Hematopoietic multipotent progenitor cell treated with erythropoietin and hydrocortisone succinate and interleukin-3 and kit ligand, for 17 days (in vitro differentiated cells): ENCODE results near the gene GET4.
A peak's percentile ranks its signal among the peaks of the same experiment; 100 is the strongest.
"Not testable (repeated sequence)": the region's sequence is repeated elsewhere in the genome, so short reads cannot be mapped to it uniquely, and the experiment has no call there.

Experiments used
- DNase-seq: peaks from one replicate; pipeline ENCODE4 v3.0.0-alpha.2; 2015; ENCODE audit warnings: low spot score

GET4 gene

GRCh38 chr7:871900-872537 is 4.3 kb upstream of the GET4 start:
- no peak for DNase-seq

GRCh38 chr7:872685-873084 is 3.7 kb upstream of the GET4 start:
- DNase-seq: not testable (repeated sequence)

- DNase-seq: peak; percentile 93
Measured at GRCh38 chr7:873367-874002, 2.9 kb upstream of the GET4 start.

- DNase-seq: peak; percentile 78
Measured at GRCh38 chr7:874031-874749, 2.2 kb upstream of the GET4 start.

- DNase-seq: peak; percentile 51
Measured at GRCh38 chr7:875051-875450, 1.3 kb upstream of the GET4 start.

- DNase-seq: no peak
Measured at GRCh38 chr7:875476-876076, 778 bp upstream of the GET4 start.

GRCh38 chr7:876972-877311 is 588 bp downstream of the GET4 start:
- DNase-seq: no peak

GRCh38 chr7:877312-878232 is 1.2 kb downstream of the GET4 start:
- DNase-seq: peak; percentile 66

GRCh38 chr7:879093-879492 is 2.7 kb downstream of the GET4 start:
- no peak for DNase-seq

GRCh38 chr7:879706-880105 is 3.4 kb downstream of the GET4 start:
- no peak for DNase-seq

GRCh38 chr7:880450-880849 is 4.1 kb downstream of the GET4 start:
- no peak for DNase-seq

GRCh38 chr7:881441-882234 is 5.3 kb downstream of the GET4 start:
- no peak for DNase-seq

- no peak for DNase-seq
Measured at GRCh38 chr7:882336-883035, 6.1 kb downstream of the GET4 start.

GRCh38 chr7:883055-884021 is 7.0 kb downstream of the GET4 start:
- DNase-seq: no peak

- DNase-seq: no peak
Measured at GRCh38 chr7:884191-885003, 8.0 kb downstream of the GET4 start.

- DNase-seq: no peak
Measured at GRCh38 chr7:885261-885892, 9.0 kb downstream of the GET4 start.

GRCh38 chr7:885893-886625 is 9.7 kb downstream of the GET4 start:
- DNase-seq: no peak
